Renal pelvis (tissue), 4 donors: ENCODE measurements around the gene ADK. TPM values are rescaled to one million over a fixed set of nuclear protein-coding genes. Genes with fewer than 3 reads are reported as not detected.
"Not testable (repeated sequence)": the region's sequence is repeated elsewhere in the genome, so short reads cannot be mapped to it uniquely, and the experiment has no call there.

Experiments
- DNase-seq: peaks from one replicate; pipeline ENCODE4 v3.0.0-alpha.2; 2013
- polyA plus RNA-seq, 3 donors: library from polyadenylated mRNA; unstranded; fragments of 120-200 nt; gene quantifications; one replicate each; pipeline ENCODE4 v1.2.1, GENCODE V29; 2013; ENCODE audit not compliant: insufficient read length in 3 of 3

ADK gene
- polyA plus RNA-seq, 3 donors, result 27.4 to 29.5 (median 28.2) TPM

DNA sequence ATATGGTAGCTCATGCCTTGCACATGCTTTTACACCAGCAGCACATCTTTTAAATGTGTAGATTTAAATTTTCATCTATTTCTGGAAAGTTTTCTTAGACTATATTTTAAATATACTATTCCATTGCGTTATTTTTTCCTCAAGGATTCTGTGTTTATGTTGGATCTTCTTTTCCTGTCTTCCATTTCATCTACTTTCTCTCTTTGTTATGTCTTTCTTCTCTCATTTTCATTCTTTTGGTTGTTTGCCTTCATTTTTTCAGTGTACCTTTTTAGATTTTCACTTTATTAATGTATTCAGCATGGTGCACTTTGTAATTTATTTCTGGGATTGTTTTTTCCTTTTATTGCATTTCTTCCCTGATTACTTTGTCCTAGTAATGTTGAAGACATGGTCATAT is 329.8 kb downstream of the ADK start:
- no peak for DNase-seq

DNA sequence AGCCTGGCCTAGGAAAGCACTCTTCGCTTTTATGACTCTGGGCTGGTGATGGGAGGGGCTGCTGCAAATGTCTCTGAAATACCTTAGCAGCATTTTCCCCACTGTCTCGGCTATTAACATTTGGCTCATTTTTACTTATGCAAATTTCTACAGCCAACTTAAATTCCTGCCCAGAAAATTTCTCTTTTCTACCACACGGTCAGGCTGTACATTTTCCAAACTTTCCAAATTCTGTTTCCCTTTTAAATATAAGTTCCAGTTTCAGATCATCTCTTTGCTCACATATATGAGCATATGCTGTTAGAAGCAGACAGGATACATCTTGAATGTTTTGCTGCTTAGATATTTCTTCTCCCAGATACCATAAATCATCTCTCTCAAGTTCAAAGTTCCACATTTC is 332.3 kb downstream of the ADK start:
- no peak for DNase-seq

DNA sequence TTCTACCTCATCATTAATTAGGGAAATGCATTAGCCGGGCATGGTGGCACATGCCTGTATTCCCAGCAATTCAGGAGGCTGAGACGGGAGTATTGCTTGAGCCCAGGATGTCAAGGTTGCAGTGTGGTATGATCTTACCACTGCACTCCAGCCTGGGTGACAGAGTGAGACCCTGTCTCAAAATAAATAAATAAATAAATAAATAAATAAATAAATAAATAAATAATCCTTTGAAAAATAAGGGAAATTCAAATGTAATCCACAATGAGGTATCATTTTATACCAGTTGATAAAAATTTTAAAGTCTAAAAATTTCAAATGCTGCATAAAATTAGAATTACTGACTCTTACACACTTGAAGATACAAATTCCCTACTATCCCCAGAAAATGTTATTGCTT is 334.3 kb downstream of the ADK start:
- DNase-seq, result no peak

DNA sequence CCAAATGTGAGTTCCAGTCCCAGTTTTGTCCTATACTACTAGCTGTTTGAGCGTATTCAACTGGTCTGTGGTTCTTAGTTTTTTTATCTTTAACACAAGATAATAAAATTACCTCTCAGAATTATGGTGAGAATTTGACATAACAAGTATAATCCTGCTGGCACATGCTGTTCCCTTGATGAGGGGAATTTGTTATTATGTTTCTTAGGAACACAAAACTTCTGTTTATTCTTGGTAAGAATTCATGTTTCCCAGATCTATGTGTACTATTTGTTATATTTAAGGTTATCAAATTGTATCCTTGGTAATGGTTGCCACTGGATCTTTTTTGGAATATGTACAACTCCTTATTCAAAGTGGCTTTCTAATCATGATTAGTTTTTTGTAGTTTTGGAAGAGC is 335.6 kb downstream of the ADK start:
- DNase-seq, result no peak

DNA sequence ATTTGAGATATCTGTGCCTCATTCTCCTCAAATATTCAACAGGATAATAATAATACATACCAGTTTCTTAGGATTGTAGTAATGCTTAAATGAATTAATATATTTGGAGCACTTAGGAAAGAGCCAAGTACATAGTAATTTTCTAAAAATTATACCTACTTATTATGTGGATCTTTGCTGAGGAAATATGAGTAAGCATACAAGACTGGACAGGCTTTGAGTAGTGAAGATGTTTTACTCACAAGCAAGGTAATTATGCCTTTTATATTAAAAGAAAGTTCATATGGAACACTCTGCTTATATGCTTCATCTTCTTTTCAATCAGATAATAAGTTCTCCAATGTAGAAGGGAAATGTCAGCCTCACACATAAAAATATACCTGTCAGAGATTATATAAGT is 337.9 kb downstream of the ADK start:
- no peak for DNase-seq

DNA sequence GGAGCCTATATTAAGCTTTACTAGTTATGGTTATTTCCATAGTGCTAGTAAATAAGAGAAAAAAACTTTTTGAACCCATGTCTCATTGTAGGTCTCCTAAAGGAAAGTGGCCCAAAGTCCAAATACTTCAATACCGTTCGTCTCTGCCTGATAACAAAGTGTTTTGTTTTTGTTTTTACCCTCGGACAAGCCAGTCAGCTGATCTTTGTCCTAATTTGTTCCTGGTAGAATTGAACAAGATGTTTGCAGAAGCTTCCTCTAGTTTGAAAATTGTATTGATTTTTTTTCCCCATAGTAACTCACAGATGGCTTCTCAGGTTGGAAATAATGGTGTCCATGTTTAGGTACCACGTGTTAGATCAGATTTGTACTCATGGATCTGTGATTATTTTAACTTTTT is 339.5 kb downstream of the ADK start:
- DNase-seq, result no peak

DNA sequence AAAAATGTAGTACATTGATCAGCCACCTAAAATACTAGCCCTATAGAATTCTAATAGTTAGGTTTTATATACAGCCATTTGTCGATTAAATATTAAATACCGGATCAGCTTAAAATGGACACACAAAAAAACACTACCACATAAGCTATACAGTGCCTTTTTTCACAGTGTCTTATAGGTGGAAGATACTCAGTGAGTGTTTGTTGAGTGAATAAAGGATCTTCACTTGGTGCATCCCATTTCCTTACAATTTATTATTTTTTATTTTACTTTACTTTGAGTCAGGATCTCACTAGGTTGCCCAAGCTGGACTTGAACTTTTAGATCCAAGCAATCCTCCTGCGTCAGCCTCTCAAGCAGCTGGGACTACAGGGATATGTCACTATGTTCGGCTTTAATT is 340.0 kb downstream of the ADK start:
- DNase-seq, result no peak

DNA sequence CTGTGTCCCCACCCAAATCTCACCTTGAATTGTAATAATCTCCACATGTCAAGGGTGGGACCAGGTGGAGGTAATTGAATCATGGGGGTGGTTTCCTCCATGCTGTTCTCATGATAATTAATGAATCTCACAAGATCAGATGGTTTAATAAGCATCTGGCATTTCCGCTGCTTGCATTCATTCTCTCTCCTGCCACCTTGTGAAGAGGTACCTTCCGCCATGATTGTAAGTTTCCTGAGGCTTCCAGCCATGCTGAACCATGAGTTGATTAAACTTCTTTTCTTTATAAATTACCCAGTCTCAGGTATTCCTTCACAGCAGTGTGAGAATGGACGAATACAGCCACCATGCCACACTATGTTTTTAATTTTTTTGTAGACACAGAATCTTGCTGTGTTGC is 345.3 kb downstream of the ADK start:
- not testable (repeated sequence) for DNase-seq

DNA sequence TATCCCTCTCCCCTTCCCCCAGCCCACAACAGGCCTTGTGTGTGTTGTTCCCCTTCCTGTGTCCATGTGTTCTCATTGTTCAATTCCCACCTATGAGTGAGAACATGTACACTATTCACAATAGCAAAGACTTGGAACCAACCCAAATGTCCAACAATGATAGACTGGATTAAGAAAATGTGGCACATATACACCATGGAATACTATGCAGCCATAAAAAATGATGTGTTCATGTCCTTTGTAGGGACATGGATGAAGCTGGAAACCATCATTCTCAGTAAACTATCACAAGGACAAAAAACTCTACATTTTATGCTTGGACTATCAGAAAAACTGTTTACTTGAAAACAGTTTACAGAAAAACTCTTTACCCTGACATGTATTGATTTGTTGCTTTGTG is 347.6 kb downstream of the ADK start:
- DNase-seq, result not testable (repeated sequence)

DNA sequence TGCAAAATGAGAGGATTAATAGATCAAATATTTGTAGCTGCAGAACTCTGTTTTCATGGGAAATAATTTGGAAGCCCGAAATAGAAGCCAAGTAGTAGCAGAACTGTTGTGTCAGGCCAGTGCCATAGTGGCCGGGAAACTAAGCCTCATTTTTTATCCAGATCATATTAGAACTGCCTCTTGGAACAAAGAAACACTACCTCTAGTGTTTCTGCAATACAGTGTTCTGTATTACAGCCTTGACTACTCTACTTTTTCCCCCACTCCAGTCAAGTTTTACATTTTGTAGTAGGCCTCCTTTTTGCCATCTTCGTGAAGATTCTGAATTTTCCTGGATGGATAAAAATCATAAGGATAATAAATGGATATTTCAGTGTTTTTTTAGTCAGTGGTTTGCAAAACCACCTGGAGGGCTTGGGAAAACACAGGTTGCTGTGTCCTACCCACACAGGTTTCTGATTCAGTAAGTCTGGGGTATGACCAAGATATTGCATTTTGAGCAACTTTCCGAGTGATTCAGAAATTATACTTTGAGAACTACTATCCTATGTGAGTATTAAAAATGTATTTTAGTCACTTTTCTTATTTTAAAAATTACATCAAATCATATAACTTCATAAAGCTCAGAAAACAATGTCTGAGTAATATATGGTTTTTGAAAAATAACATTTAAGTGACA is 349.1 kb downstream of the ADK start:
- DNase-seq, result no peak

DNA sequence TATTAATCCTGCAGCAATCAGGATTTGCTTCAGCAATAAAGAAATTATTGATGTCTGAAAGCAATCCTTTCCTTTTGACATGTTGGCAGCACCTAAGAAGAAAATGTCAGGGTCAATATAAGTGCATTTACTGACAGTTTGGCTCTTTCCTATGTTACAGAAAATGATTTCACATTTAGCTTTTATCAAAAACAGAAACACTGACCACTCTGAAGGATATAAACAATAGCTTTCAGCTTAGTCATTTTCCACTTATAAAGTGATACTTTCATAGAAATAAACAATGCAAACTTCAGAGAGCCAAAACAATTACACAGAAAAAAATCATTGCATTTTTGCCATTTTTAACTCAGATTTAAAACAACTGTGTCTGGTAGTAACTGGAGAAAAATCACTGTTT is 349.8 kb downstream of the ADK start:
- no peak for DNase-seq

DNA sequence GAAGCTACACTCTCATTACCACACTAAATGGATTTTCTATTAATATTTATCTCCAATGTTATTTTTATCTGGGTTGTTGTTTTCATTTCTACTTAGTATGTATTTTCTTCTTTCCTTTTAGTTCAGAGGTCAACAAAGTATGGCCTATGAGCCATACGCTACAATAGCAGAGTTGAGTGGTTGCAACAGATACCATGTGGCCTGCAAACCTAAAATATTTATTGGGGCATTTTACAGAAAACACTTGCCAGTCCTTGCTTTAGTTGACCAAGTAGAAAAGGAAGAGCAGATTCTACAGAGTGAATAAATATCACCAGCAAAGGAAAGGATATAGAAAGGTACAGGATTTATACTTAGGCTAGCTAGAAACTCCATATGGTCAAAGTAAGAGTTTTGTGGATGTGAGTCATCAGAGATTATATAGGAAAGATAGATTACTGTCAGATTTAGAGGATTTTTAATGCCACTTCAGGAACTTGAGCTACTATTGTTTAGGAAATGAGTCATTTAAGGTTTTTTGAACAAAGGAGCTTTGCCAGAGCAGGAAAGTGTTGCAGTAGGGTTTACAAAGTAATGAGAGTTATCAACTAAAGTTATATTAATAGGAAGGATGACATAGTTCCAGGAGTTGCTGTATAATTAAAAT is 352.1 kb downstream of the ADK start:
- DNase-seq, result no peak

DNA sequence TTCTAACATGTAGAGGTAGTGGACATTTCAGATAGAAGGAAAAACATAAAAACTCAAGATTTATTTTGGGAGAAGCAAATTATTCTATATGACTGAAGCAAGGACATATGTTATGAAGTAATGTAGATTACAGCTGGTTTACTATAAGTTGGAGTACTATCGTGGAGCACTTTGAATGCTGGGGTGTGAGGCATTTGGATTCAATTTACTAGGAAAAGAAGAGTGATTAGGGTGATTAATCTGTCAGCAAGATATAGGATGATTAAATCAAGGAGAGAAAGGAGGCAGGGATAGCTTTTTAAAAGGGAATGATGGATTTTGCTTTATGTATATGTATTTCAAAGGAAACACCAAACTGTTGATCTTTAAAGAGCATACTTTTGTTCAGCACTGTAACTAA is 356.9 kb downstream of the ADK start:
- DNase-seq, result no peak

DNA sequence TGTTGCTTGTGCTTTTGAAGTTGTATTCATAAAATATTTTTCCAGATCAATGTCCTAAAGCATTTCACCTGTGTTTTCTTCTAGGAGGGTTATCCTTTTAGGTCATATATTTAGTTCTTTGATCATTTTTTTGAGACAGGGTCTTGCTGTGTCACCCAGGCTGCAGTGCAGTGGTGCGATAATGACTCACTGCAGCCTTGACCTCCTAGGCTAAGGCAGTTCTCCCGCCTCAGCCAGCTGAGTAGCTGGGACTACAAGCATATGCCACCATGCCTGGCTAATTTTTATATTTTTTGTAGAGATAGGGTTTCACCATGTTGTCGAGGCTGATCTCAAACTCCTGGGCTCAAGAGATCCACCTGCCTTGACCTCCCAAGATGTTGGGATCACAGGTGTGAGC is 359.6 kb downstream of the ADK start:
- DNase-seq, result no peak

DNA sequence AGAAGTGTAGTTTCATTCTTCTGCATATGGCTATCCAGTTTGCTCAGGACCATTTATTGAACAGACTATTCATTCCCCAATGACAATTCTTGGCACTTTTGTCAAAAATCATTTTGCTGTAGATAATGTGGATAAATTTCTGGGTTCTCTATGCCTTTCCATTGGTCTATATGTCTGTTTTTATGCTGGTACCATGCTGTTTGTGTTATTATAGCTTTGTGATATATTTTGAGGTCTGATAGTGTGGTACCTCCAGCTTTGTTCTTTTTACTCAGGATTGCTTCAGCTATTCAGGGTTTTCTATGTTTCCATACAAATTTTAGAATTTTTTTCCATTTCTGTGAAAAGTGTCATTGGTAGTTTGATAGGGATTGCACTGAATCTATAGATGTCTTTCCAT is 360.0 kb downstream of the ADK start:
- DNase-seq, result no peak

DNA sequence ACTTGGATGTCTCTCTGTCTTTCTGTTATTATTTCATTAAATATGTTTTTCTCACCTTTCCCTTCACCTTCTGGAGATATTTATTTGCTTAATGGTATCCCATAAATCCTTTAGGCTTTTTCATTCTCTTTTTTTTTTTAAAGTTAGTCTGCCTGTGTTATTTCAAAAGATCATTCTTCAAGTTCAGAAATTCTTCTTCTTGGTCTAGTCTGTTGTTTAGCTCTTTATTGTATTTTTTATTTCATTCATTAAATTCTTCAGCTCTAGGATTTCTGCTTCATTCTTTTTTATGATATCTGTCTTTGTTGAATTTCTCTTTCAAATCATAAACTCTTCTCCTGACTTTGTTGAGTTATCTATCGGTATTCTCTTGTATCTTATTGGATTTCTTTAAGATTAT is 363.3 kb downstream of the ADK start:
- no peak for DNase-seq

DNA sequence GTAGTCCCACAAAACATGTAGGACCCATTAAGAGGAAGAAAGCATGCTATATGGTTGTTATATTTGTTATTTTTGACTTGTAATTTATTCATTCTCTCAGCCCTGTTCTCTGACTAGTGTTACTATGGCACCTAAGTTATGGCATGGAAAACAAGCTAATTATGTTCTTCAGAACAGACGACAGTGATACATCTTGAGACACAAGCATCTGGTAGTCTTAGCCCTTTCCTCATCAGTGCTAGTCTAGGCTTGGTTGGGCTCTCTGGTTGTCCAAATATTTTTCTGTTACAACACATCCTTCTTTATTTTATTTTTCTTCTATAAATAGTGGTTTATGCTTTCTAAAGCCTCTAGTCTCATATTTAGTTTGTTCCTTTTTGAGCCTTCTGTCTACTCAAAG is 367.0 kb downstream of the ADK start:
- DNase-seq, result no peak

DNA sequence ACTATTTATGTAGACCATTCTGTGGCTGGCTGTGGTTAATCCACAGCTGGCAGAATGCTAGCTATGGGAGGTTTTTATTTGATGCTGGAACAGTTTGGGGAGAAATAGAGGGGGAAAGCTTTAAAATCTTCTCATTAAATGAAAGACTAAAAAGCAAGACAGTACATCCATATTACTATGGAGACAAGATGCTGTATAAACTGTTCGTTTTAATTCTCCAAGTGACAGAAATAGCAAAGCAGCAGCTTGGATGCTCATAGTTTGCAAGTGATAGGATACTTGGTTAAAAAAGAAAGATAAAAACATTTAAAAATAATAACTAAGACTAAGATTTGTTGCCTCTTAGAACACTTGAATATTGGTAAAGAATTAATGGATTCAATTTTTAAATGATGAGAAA is 370.5 kb downstream of the ADK start:
- DNase-seq, result no peak

DNA sequence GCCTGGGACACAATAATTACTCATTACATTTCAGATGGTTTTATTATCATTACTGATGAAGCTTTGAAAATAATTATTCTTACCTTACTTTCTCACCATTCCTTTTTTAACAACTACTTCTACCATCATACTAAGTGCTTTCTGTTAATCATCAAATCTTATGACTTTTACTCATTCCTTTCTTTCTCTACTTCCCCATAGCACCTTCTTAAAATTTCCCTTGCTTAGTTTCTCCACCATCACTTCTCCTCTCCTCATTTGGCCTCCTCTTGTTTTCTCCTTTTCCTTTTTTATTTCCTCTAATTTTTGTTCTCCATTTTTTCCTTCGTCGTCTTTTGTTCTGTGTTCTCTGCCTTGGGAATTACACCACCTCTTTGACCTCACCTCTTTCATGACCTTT is 372.2 kb downstream of the ADK start:
- no peak for DNase-seq

DNA sequence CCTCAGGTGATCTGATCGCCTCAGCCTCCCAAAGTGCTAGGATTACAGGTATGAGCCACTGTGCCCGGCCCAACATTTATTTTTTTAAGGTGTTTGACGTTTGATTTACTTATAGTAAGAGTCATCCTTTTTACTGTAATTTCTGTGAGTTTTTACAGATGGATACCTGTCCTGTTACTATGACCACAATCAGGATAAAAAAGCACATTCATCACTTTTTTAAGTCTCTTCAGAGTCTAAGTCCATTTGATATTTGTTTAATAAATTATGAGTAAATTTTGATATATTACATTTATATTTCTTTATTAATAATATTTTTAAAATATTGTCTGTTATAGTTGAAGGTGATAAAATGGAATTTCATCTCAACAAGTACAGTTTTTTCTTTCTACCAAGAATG is 374.9 kb downstream of the ADK start:
- DNase-seq, result no peak

DNA sequence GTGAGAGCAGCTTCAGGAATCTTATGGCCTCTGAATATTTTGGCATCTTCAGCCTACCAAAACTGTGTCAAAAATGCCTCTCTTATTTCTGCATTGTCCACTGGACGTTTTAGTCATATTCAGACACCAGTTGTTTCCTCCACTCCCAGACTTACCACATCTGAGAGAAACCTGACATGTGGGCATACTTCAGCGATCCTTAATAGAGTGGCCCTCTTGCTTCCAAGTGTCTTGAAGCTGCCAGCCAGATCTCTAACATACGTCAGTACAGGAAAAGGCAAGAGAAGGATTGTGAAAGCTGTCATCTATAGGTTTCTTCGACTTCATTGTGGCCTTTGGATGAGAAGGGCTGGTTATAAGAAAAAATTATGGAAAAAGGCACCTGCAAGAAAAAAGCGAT is 376.6 kb downstream of the ADK start:
- DNase-seq, result not testable (repeated sequence)

DNA sequence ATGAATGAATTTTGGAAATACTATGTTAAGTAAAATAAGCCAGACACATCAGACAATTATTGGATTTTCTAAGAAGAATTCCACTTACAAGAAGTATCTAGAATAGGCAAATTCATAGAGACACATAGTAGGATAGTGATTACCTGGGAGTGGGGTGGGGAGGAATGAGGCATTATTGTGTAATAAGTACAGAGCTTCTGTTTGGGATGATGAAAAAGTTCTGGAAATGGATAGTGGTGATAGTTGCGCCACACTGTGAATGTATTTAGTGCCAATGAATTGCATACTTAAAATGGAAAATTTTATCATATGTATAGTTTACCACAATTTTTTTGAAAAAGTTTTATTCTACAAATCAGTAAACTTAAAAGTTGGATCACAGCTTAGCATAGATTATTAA is 378.2 kb downstream of the ADK start:
- DNase-seq, result no peak

DNA sequence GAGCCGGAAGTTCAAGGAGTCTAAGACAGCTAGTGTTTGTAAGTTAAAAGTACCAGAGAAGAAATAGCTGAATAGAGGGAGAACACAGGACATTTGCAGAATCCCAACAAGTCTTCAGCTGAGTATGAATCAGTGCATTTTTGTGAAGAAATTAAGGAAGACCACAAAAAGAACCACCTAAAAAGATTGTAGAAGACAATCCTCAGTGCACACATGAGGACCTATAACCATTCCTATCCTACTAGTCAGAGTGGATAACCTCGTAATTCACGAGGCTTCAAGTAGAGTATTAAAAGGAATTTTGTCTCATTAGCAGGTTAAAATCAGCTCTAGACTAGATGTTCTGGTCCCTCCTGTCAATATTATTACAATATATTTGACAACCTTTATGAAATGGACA is 380.0 kb downstream of the ADK start:
- DNase-seq, result no peak

DNA sequence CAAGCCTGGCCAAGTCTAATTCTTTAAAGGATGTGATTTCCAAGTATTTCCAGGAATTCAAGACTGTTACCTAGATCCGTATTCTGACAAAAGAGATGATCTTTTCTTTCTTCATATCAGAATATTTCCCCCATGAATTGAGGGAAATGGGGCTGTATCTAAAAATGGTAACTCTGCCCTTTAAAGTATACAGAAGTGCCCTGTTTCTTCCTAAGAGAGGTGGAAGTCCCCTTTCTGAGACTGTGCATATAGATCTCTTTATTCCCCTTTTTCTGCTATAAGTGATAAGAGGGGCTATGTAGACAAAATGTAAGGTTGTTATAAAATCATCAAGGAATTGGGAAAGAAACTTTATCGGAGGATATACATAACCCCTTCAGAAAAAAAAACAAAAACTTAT is 388.3 kb downstream of the ADK start:
- DNase-seq, result no peak
